ENCODE data around the gene MYO16.

MYO16 gene

GRCh38 chr13:109256866-109257760, 627.7 kb downstream of the MYO16 start:
- peak; percentile 94 for DNase-seq

All from kidney glomerular epithelial cell (primary cell).